PFSK-1 (cell line): Measurements from ENCODE around the gene MAP3K4.

ENCODE experiments used
- POLR2AphosphoS5 ChIP-seq: IDR thresholded peaks from 2 replicates; pipeline ENCODE4 v1.6.1; 2012; ENCODE audit warnings: low read depth, mild to moderate bottlenecking, control low read depth, low read length, moderate library complexity
- SIN3A ChIP-seq: IDR thresholded peaks from 2 replicates; pipeline ENCODE4 v1.6.1; 2012; ENCODE audit warnings: mild to moderate bottlenecking, low read length, moderate library complexity, borderline replicate concordance; ENCODE audit not compliant: insufficient read depth
- TF ChIP-seq, protein P1 (sequence below), 2 experiments: IDR thresholded peaks; 2 replicates each; pipeline versions ENCODE4 v1.6.1 to v1.8.0; 2011 to 2012; ENCODE audit warnings: low read depth in 2 of 2, low read length in 2 of 2, control low read depth in 1 of 2, inconsistent platforms in 1 of 2, mild to moderate bottlenecking in 1 of 2, moderate library complexity in 1 of 2; ENCODE audit not compliant: insufficient read depth in 1 of 2

DNA sequence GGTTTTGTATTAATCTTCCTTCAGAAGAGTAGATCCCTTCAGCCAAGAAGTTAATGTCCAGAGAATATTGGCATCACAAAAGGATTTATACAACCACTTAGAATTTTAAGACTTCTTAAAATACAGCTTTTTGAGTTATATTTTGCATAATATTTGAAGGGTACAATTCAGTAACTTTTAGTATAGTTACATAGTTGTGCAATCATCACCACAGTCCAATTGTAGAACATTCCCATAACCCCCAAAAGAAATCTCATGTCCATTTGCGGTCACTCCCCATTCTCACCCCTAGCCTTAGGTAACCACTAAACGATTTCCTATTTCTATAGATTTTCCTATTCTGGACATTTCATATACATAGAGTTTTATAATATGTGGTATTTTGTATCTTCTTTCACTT lies 126.4 kb downstream of the MAP3K4 start:
- TF ChIP-seq POLR2AphosphoS5 (no peak), SIN3A (no peak)
- TF ChIP-seq, protein P1, sequence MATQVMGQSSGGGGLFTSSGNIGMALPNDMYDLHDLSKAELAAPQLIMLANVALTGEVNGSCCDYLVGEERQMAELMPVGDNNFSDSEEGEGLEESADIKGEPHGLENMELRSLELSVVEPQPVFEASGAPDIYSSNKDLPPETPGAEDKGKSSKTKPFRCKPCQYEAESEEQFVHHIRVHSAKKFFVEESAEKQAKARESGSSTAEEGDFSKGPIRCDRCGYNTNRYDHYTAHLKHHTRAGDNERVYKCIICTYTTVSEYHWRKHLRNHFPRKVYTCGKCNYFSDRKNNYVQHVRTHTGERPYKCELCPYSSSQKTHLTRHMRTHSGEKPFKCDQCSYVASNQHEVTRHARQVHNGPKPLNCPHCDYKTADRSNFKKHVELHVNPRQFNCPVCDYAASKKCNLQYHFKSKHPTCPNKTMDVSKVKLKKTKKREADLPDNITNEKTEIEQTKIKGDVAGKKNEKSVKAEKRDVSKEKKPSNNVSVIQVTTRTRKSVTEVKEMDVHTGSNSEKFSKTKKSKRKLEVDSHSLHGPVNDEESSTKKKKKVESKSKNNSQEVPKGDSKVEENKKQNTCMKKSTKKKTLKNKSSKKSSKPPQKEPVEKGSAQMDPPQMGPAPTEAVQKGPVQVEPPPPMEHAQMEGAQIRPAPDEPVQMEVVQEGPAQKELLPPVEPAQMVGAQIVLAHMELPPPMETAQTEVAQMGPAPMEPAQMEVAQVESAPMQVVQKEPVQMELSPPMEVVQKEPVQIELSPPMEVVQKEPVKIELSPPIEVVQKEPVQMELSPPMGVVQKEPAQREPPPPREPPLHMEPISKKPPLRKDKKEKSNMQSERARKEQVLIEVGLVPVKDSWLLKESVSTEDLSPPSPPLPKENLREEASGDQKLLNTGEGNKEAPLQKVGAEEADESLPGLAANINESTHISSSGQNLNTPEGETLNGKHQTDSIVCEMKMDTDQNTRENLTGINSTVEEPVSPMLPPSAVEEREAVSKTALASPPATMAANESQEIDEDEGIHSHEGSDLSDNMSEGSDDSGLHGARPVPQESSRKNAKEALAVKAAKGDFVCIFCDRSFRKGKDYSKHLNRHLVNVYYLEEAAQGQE (IDR thresholded peaks at IDR 0.05; ENCODE audit: insufficient read depth in 1 of 2, low read depth in 2 of 2, low read length in 2 of 2): no peak
